ENCODE measurements around the gene MAT2A. TPM values are rescaled to one million over a fixed set of nuclear protein-coding genes. Genes with fewer than 3 reads are reported as not detected.

Gene MAT2A
- polyA plus RNA-seq, 10 donors: 153 to 268 (median 198) TPM

Other genes starting within 250 kb of the MAT2A start
- 10 to 100 TPM; 52.2 to 75.0 (median 67.5) TPM for gene TGOLN2, start 211.2 kb upstream of the MAT2A start, polyA plus RNA-seq (ENCODE audit: insufficient read length in 10 of 10)
- gene RETSAT, start 184.6 kb upstream of the MAT2A start, polyA plus RNA-seq (ENCODE audit: insufficient read length in 10 of 10): 10 to 100 TPM; 12.1 to 17.8 (median 15.5) TPM
- 10 to 100 TPM; 11.1 to 21.3 (median 13.8) TPM for gene ELMOD3, start 184.4 kb upstream of the MAT2A start, polyA plus RNA-seq (ENCODE audit: insufficient read length in 10 of 10)
- gene CAPG, start 128.8 kb upstream of the MAT2A start, polyA plus RNA-seq (ENCODE audit: insufficient read length in 10 of 10): 10 to 100 TPM in 9 of 10 donors, 1 to 10 TPM in 1; 8.1 to 48.6 (median 20.4) TPM
- 1 to 10 TPM in 1 of 10 donors, under 1 TPM in 9; 0.21 to 1.2 (median 0.65) TPM for gene SH2D6, start 120.5 kb upstream of the MAT2A start, polyA plus RNA-seq (ENCODE audit: insufficient read length in 10 of 10)
- 10 to 100 TPM; 20.0 to 26.3 (median 23.5) TPM for gene GGCX, start 22.3 kb downstream of the MAT2A start, polyA plus RNA-seq (ENCODE audit: insufficient read length in 10 of 10)
- 10 to 100 TPM in 9 of 10 donors, 1 to 10 TPM in 1; 8.0 to 18.6 (median 13.2) TPM for gene VAMP8, start 38.4 kb downstream of the MAT2A start, polyA plus RNA-seq (ENCODE audit: insufficient read length in 10 of 10)
- 10 to 100 TPM; 27.2 to 48.3 (median 36.8) TPM for gene VAMP5, start 45.3 kb downstream of the MAT2A start, polyA plus RNA-seq (ENCODE audit: insufficient read length in 10 of 10)
- gene RNF181, start 56.6 kb downstream of the MAT2A start, polyA plus RNA-seq (ENCODE audit: insufficient read length in 10 of 10): 10 to 100 TPM; 51.6 to 66.6 (median 57.7) TPM
- 10 to 100 TPM in 2 of 10 donors, 1 to 10 TPM in 8; 7.5 to 12.6 (median 8.4) TPM for gene TMEM150A, start 63.5 kb downstream of the MAT2A start, polyA plus RNA-seq (ENCODE audit: insufficient read length in 10 of 10)
- gene C2orf68, start 72.9 kb downstream of the MAT2A start, polyA plus RNA-seq (ENCODE audit: insufficient read length in 10 of 10): 10 to 100 TPM; 35.9 to 51.2 (median 43.6) TPM
- 10 to 100 TPM; 33.0 to 46.2 (median 42.5) TPM for gene USP39, start 77.0 kb downstream of the MAT2A start, polyA plus RNA-seq (ENCODE audit: insufficient read length in 10 of 10)
- under 1 TPM in 2 of 10 donors, not detected in 8; 0.08 TPM for gene SFTPB, start 129.0 kb downstream of the MAT2A start, polyA plus RNA-seq (ENCODE audit: insufficient read length in 10 of 10)
- 1 to 10 TPM in 5 of 10 donors, under 1 TPM in 5; 0.50 to 3.6 (median 1.0) TPM for gene GNLY, start 155.2 kb downstream of the MAT2A start, polyA plus RNA-seq (ENCODE audit: insufficient read length in 10 of 10)
- 10 to 100 TPM; 11.9 to 17.7 (median 16.2) TPM for gene ATOH8, start 214.8 kb downstream of the MAT2A start, polyA plus RNA-seq (ENCODE audit: insufficient read length in 10 of 10)